HepG2 (cell line): ENCODE data around the gene GRID1. TPM values are rescaled to one million over a fixed set of nuclear protein-coding genes. Genes with fewer than 3 reads are reported as not detected.

Experiments used
- ATAC-seq: fragments of 200-7000 bp; cut with Tn5 transposase; 3 replicates; pipeline ENCODE4 v1.9.1; 2020; ENCODE audit warnings: mild to moderate bottlenecking, moderate library complexity
- BruUV-seq: library from RNA; stranded (reverse); fragments of 400-500 nt; replicated peaks from 2 replicates; lab custom pipeline; 2021; lab: Mats Ljungman, UMichigan
- CTCF ChIA-PET: fragments of 300-600 bp; formaldehyde crosslinking; extraction: SDS; loops from one replicate; lab custom pipeline; 2021; ENCODE audit warnings: low total read pairs, inconsistent platforms, low intra/inter-chr PET ratio; lab: Yijun Ruan, JAX
- POLR2A ChIA-PET: fragments of 350-600 bp; sonication (Branson Sonifier 250); formaldehyde crosslinking; loops from one replicate; lab custom pipeline; 2020; ENCODE audit warnings: antibody characterized with exemption, inconsistent platforms; lab: Yijun Ruan, JAX
- DNase-seq: peaks from one replicate; pipeline ENCODE4 v3.0.0-alpha.2; 2015; ENCODE audit warnings: low spot score
- FAIRE-seq: peaks from 3 replicates; lab custom pipeline; 2011; peaks lifted over from hg19 to GRCh38; lab: Jason Lieb, UNC
- H2AFZ ChIP-seq: one replicate; pipeline ENCODE4 v1.6.1; 2011; ENCODE audit warnings: low read length, inconsistent platforms
- H3K27ac ChIP-seq: fragments of 300-600 bp; 3 replicates; pipeline ENCODE4 v1.8.0; 2011; ENCODE audit warnings: mixed run types, mild to moderate bottlenecking, mixed read lengths, low read length, inconsistent platforms; ENCODE audit not compliant: insufficient read depth; ENCODE audit errors: extremely low read length
- H3K27me3 ChIP-seq, 2 experiments: fragments of 200-600 bp in 1 of 2; 2 replicates in 1 of 2; 3 replicates in 1 of 2; pipeline versions ENCODE4 v1.6.0 to v1.8.0; 2011; ENCODE audit warnings: low read length in 2 of 2, mild to moderate bottlenecking in 2 of 2, moderate library complexity in 2 of 2, inconsistent platforms in 1 of 2; ENCODE audit not compliant: insufficient read depth in 2 of 2, control insufficient read depth in 1 of 2
- H3K36me3 ChIP-seq, 2 experiments: fragments of 200-600 bp in 1 of 2; replicated peaks in 1 of 2; 2 replicates in 1 of 2; 3 replicates in 1 of 2; pipeline versions ENCODE4 v1.5.1 to v1.8.0; 2011; ENCODE audit warnings: low read length in 2 of 2, inconsistent platforms in 1 of 2; ENCODE audit not compliant: insufficient read depth in 2 of 2, control insufficient read depth in 1 of 2
- H3K4me1 ChIP-seq: 2 replicates; pipeline ENCODE4 v1.5.1; 2012; ENCODE audit warnings: low read length, inconsistent platforms; ENCODE audit not compliant: insufficient read depth
- H3K4me2 ChIP-seq: 2 replicates; pipeline ENCODE4 v1.6.0; 2011; ENCODE audit warnings: low read depth, low read length, inconsistent platforms
- H3K4me3 ChIP-seq, 3 experiments: fragments of 200-600 bp in 1 of 3; sonication (generic), shearing (Covaris generic) in 1 of 3; replicated peaks in 1 of 3; 2 replicates each; pipeline ENCODE4 v1.5.1; 2011 to 2016; ENCODE audit warnings: low read length in 3 of 3, inconsistent platforms in 2 of 3, low read depth in 2 of 3, mild to moderate bottlenecking in 2 of 3, control low read depth in 1 of 3, mixed read lengths in 1 of 3; ENCODE audit not compliant: insufficient read depth in 1 of 3
- H3K79me2 ChIP-seq: one replicate; pipeline ENCODE4 v1.6.1; 2011; ENCODE audit warnings: low read length, inconsistent platforms; ENCODE audit not compliant: insufficient read depth
- H3K9ac ChIP-seq: 2 replicates; pipeline ENCODE4 v1.6.0; 2011; ENCODE audit warnings: mild to moderate bottlenecking, low read depth, low read length, inconsistent platforms; ENCODE audit not compliant: insufficient read depth
- H3K9me3 ChIP-seq: 2 replicates; pipeline ENCODE4 v1.5.1; 2012; ENCODE audit warnings: mild to moderate bottlenecking, low read length
- H4K20me1 ChIP-seq: 2 replicates; pipeline ENCODE4 v1.6.0; 2011; ENCODE audit warnings: inconsistent platforms, mild to moderate bottlenecking, low read length, moderate library complexity; ENCODE audit not compliant: insufficient read depth
- BHLHE40 ChIP-seq: IDR thresholded peaks from 2 replicates; pipeline ENCODE4 v1.6.1; 2011; ENCODE audit warnings: low read length, improper control_type of control experiment
- MNT ChIP-seq: fragments of 450-650 bp; IDR thresholded peaks from 2 replicates; pipeline ENCODE4 v1.6.1; 2016
- NFKB2 ChIP-seq: sonication (generic); formaldehyde crosslinking; IDR thresholded peaks from 2 replicates; pipeline ENCODE4 v1.4.0; 2020; ENCODE audit warnings: missing genetic modification reagents, borderline replicate concordance
- PTBP1 ChIP-seq: fragments of 200-400 bp; formaldehyde crosslinking; IDR thresholded peaks from 2 replicates; pipeline ENCODE4 v1.6.1; 2018; ENCODE audit warnings: low read length, low read depth; ENCODE audit not compliant: poor library complexity, severe bottlenecking
- ZNF468 ChIP-seq: sonication (generic); formaldehyde crosslinking; IDR thresholded peaks from 2 replicates; pipeline ENCODE4 v1.8.0; 2022; ENCODE audit warnings: mild to moderate bottlenecking, moderate library complexity, missing genetic modification reagents
- WGBS: methylation state at CpG from one replicate; pipeline ENCODE4 v1.1.6; 2017; ENCODE audit warnings: low lambda C conversion rate; 5-methylcytosine and 5-hydroxymethylcytosine counted together
- in situ Hi-C: cut with HindIII; loops from 2 replicates; pipeline ENCODE4 v1.10.0; 2017; ENCODE audit warnings: low pct_unique_long_range_greater_than_20kb; ENCODE audit not compliant: extremely low pct_ligation_motif_present
- intact Hi-C: fragments of 100-400 bp; cut with micrococcal nuclease; formaldehyde crosslinking; loops from one replicate; pipeline ENCODE4 v1.10.0; 2022; ENCODE audit not compliant: unreplicated experiment
- polyA plus RNA-seq, 8 experiments: library from polyadenylated mRNA; depleted of rRNA in 3 of 8; stranded (reverse) in 7 of 8; unstranded in 1 of 8; fragments of >200 nt; fragmentation: Illumina TruSeq in 4 of 8; extraction: Trizol in 4 of 8; gene quantifications; 2 replicates each; pipeline versions ENCODE4 v1.2.1 to v1.2.3, GENCODE V29; 2011 to 2016; ENCODE audit warnings: low read depth in 4 of 8, missing spikeins in 1 of 8, mixed read lengths in 1 of 8; ENCODE audit not compliant: insufficient read depth in 1 of 8
- total RNA-seq, 5 experiments: library from RNA; depleted of rRNA; stranded (reverse); fragments of >200 nt; fragmentation: Illumina TruSeq; extraction: Trizol; gene quantifications; 2 replicates each; pipeline ENCODE4 v1.2.3, GENCODE V29; 2016; ENCODE audit warnings: low read depth in 1 of 5

GRID1 gene
- total and polyA plus RNA-seq, 2 of the 13 experiments (the other 11 are each of a cell fraction or from before 2014, with no cell fraction given) = 0.05 TPM; not detected in 1

- CTCF ChIA-PET = no interaction called here
- no TSS peak for BruUV-seq
- Histone ChIP-seq H4K20me1 (0 out of 2 replicates have a peak, but pooled peaks cover 2% of the 10 kb centered on the region), H3K4me2 (no peak overlapping the region)
- POLR2A ChIA-PET = no interaction called here
- TF ChIP-seq PTBP1 (no peak), BHLHE40 (peak; percentile 26; the same call in 1 of the 2 replicates), NFKB2 (CRISPR knock-in tag) (no peak), MNT (peak; percentile 73), ZNF468 (CRISPR knock-in tag) (no peak)
- TF ChIP-seq, all 625 proteins: peak for 2
- in situ Hi-C loops (no loop called here), intact Hi-C loops (no loop called here)
- ATAC-seq = no peak
- no peak overlapping the region for H2AFZ ChIP-seq
- peaks cover 12 to 82% of the 10 kb centered on the region in 2 experiments for H3K27me3 ChIP-seq
- no peak overlapping the region for H3K27ac ChIP-seq
- 51% methylated on average over 14 of the region's 29 CpGs for WGBS
- no peak overlapping the region for H3K4me3 ChIP-seq
- DNase-seq = no peak
- peaks cover 18% of the 10 kb centered on the region for H3K4me1 ChIP-seq
- H3K36me3 ChIP-seq = no peaks in the 10 kb centered on the region
- H3K9me3 ChIP-seq = no peaks in the 10 kb centered on the region
- FAIRE-seq = no peak
- H3K79me2 ChIP-seq = no peaks in the 10 kb centered on the region
- H3K9ac ChIP-seq = no peak overlapping the region
These were observed 2.6 kb downstream of the GRID1 start for GRCh38 chr10:86363833-86364490.
